PC-9 (cell line): ENCODE data around the gene FGF4.

Source experiments
- CTCF ChIP-seq: fragments of 200-600 bp; sonication (generic); conservative IDR thresholded peaks from 2 replicates; pipeline ENCODE4 v1.6.1; 2017; ENCODE audit warnings: mixed run types, antibody characterized with exemption, mild to moderate bottlenecking, moderate library complexity
- EZH2 ChIP-seq: fragments of 200-600 bp; sonication (generic); IDR thresholded peaks from 2 replicates; pipeline ENCODE4 v1.8.0; 2017; ENCODE audit warnings: antibody characterized with exemption, low read depth

- TF ChIP-seq CTCF = no peak
- TF ChIP-seq EZH2 = no peak
Measured at GRCh38 chr11:69727266-69727665, 47.9 kb downstream of the FGF4 start.
